Effector memory CD4-positive, alpha-beta T cell (primary cell): ENCODE data around the gene OR4Q2.

Source experiments
- DNase-seq, 3 donors: peaks; one replicate each; pipeline ENCODE4 v3.0.0-alpha.2; 2020
- H3K27ac ChIP-seq: 2 replicates; pipeline ENCODE4 v1.7.0; 2013; ENCODE audit warnings: mild to moderate bottlenecking, low read length, moderate library complexity; ENCODE audit not compliant: insufficient read depth, poor library complexity, severe bottlenecking
- H3K27me3 ChIP-seq: replicated peaks from 2 replicates; pipeline ENCODE4 v1.7.0; 2013; ENCODE audit warnings: mild to moderate bottlenecking, low read length; ENCODE audit not compliant: insufficient read depth, control insufficient read depth, poor library complexity, severe bottlenecking
- H3K36me3 ChIP-seq: 2 replicates; pipeline ENCODE4 v1.7.0; 2013; ENCODE audit warnings: mild to moderate bottlenecking, low read length, moderate library complexity; ENCODE audit not compliant: control insufficient read depth, insufficient read depth
- H3K4me1 ChIP-seq: 2 replicates; pipeline ENCODE4 v1.7.0; 2013; ENCODE audit warnings: low read length, mild to moderate bottlenecking; ENCODE audit not compliant: control insufficient read depth, insufficient read depth, poor library complexity, severe bottlenecking
- H3K4me3 ChIP-seq: 2 replicates; pipeline ENCODE4 v1.7.0; 2013; ENCODE audit warnings: low read length, low read depth, mild to moderate bottlenecking; ENCODE audit not compliant: insufficient read depth, poor library complexity, severe bottlenecking
- H3K9me3 ChIP-seq: 2 replicates; pipeline ENCODE4 v1.7.0; 2013; ENCODE audit warnings: mild to moderate bottlenecking, low read length, moderate library complexity; ENCODE audit not compliant: control insufficient read depth

Gene OR4Q2

DNA sequence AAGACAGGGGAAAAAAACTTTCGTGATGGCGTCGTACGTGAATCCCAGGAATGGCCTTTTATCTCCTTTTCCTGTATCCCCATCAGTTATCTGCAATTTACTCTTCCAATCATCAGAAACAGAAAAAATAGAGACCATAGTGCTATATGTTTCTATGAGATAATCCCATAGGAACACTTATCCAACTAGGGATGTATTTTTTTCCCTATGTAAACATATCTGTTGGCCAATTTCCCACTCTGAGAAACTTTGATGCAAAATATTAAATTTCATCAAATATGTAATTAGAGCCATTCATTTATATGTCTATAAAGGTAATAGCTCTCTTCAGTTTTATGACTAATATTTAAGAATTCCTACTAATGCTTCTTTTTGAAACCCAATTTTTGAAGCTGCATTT lies 34.0 kb downstream of the OR4Q2 start, which contains the start of gene OR4K13:
Gene OR4K13 (minus strand): TSS at position 101 of the 400 bp plus-strand sequence. CDS start 1,280 bp downstream, outside the sequence.
- no peak for DNase-seq
- Histone ChIP-seq H3K27me3 (no peaks in the 10 kb centered on the region), H3K36me3 (no peaks in the 10 kb centered on the region), H3K4me1 (no peaks in the 10 kb centered on the region), H3K4me3 (no peak within 1 kb of the TSS), H3K9me3 (no peaks in the 10 kb centered on the region), H3K27ac (no peak within 1 kb of the TSS)

DNA sequence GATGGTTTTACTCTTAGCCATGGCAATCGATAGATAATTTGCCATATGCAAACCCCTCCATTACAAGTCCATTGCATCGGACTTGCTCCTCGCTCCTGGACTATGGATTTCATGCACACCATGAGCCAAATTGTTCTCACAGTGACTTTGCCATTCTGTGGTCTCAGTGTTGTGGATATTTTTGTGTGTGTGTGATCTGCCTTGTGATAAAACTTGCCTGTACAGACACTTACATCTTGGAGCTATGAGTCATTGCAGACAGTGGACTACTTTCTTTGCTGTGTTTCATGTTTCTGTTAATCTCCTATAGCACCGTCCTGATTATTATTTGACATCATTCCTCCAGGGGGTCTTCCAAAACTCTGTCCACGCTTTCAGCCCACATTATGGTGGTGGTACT lies 42.3 kb downstream of the OR4Q2 start:
- H3K27me3 ChIP-seq, result no peaks in the 10 kb centered on the region
- no peak overlapping the region for H3K27ac ChIP-seq
- no peaks in the 10 kb centered on the region for H3K4me1 ChIP-seq
- H3K9me3 ChIP-seq, result no peaks in the 10 kb centered on the region
- DNase-seq, result no peak
- no peaks in the 10 kb centered on the region for H3K36me3 ChIP-seq
- no peak overlapping the region for H3K4me3 ChIP-seq

DNA sequence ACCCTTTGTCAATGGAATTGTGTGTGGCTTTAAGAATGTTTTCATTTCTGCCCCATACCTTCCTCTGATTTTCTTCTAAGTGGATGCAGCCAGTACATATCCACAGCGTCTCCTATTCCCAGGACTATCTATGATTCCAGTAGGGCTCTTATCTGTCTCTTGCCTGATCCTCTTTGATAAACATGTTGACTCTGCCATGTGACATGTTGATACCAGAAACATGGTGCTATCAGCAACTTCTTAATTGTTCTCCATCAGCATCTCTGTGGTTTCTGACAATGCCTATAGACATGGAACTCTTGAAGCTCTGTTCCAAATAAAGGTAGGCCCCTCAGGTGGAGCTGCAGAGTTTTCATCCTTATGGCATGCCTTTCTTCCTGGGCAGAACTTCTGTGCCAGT lies 46.2 kb downstream of the OR4Q2 start:
- Histone ChIP-seq H3K4me1 (no peaks in the 10 kb centered on the region), H3K4me3 (no peak overlapping the region), H3K27me3 (peaks cover 2% of the 10 kb centered on the region), H3K36me3 (no peaks in the 10 kb centered on the region), H3K9me3 (no peaks in the 10 kb centered on the region), H3K27ac (no peak overlapping the region)
- no peak for DNase-seq
